Spleen (tissue), 11 donors: Measurements from ENCODE around the gene GOLGA1. TPM values are rescaled to one million over a fixed set of nuclear protein-coding genes. Genes with fewer than 3 reads are reported as not detected.

Experiments
- DNase-seq: peaks from one replicate; pipeline ENCODE4 v3.0.0-alpha.2; 2020
- H3K27ac ChIP-seq, 8 donors: fragments of 200-600 bp; sonication (generic) in 7 of 8; 1 replicate in 4 of 8; 2 replicates in 4 of 8; pipeline versions ENCODE4 v1.5.0 to v1.8.0; 2016 to 2021; ENCODE audit warnings: inconsistent platforms in 4 of 8, mild to moderate bottlenecking in 4 of 8, moderate library complexity in 1 of 8
- H3K27me3 ChIP-seq, 7 donors: fragments of 200-600 bp; sonication (generic) in 6 of 7; replicated peaks in 1 of 7; 1 replicate in 4 of 7; 2 replicates in 3 of 7; pipeline versions ENCODE4 v1.5.0 to v1.8.0; 2016 to 2021; ENCODE audit warnings: inconsistent platforms in 3 of 7, mild to moderate bottlenecking in 1 of 7
- H3K36me3 ChIP-seq, 6 donors: fragments of 200-600 bp; sonication (generic) in 5 of 6; 1 replicate in 4 of 6; 2 replicates in 2 of 6; pipeline versions ENCODE4 v1.5.0 to v1.8.0; 2016 to 2021; ENCODE audit warnings: inconsistent platforms in 2 of 6
- H3K4me1 ChIP-seq, 6 donors: fragments of 200-600 bp; sonication (generic) in 5 of 6; 1 replicate in 3 of 6; 2 replicates in 3 of 6; pipeline versions ENCODE4 v1.5.0 to v1.8.0; 2016 to 2021; ENCODE audit warnings: inconsistent platforms in 3 of 6
- H3K4me3 ChIP-seq, 8 donors: fragments of 200-600 bp; sonication (generic) in 7 of 8; 1 replicate in 4 of 8; 2 replicates in 4 of 8; pipeline versions ENCODE4 v1.5.0 to v1.8.0; 2016 to 2021; ENCODE audit warnings: inconsistent platforms in 4 of 8, mild to moderate bottlenecking in 4 of 8, moderate library complexity in 2 of 8
- H3K9me3 ChIP-seq, 8 donors: fragments of 200-600 bp; sonication (generic) in 7 of 8; 1 replicate in 4 of 8; 2 replicates in 4 of 8; pipeline versions ENCODE4 v1.5.0 to v1.8.0; 2016 to 2021; ENCODE audit warnings: inconsistent platforms in 4 of 8
- POLR2A ChIP-seq, 3 donors: fragments of 450-650 bp; IDR thresholded peaks; one replicate each; pipeline ENCODE4 v1.5.1; 2017; ENCODE audit warnings: antibody characterized with exemption in 3 of 3, mild to moderate bottlenecking in 1 of 3
- POLR2AphosphoS5 ChIP-seq, 3 donors: sonication (generic); formaldehyde crosslinking; IDR thresholded peaks; one replicate each; pipeline ENCODE4 v1.5.1; 2017; ENCODE audit warnings: antibody characterized with exemption in 3 of 3
- WGBS, 5 donors: extraction: QIAGEN DNeasy Blood & Tissue Kit in 3 of 5; methylation state at CpG; one replicate each; pipeline versions ENCODE4 v1.1.5 to v1.1.7; 2013 to 2018; 5-methylcytosine and 5-hydroxymethylcytosine counted together
- intact Hi-C: fragments of 100-400 bp; cut with DNase I; formaldehyde crosslinking; loops from one replicate; pipeline ENCODE4 v1.15.0; 2023; ENCODE audit warnings: low total_unique reads
- polyA plus RNA-seq, 3 donors: library from polyadenylated mRNA; stranded (reverse); fragments of 200-250 nt; gene quantifications; one replicate each; pipeline ENCODE4 v1.2.1, GENCODE V29; 2013
- total RNA-seq, 7 donors: library from RNA; depleted of rRNA in 3 of 7; stranded (reverse); fragments of >200 nt in 3 of 7; fragmentation: NEBNext Ultra II Directional in 4 of 7; extraction: Animal tissue kit (Norgen Biotek cat#: 25700) in 4 of 7; gene quantifications; one replicate each; pipeline versions ENCODE4 v1.1.0 to v1.2.1, GENCODE V29; 2016 to 2021
- TF ChIP-seq, protein P1 (sequence below), 11 experiments: fragments of 200-600 bp in 7 of 11; fragments of 450-650 bp in 4 of 11; sonication (generic) in 4 of 11; IDR thresholded peaks in 8 of 11; conservative IDR thresholded peaks in 3 of 11; 1 replicate in 7 of 11; 2 replicates in 4 of 11; pipeline versions ENCODE4 v1.4.0 to v1.8.0; 2016 to 2021; ENCODE audit warnings: antibody characterized with exemption in 11 of 11, inconsistent platforms in 4 of 11, mild to moderate bottlenecking in 1 of 11
- donor health status: healthy with polysubstance abuse.
- donor health status: DM: no; HTN: no; CAD: no; lungs with moderate emphysema.
- donor health status: DM: no; HTN: no; CAD: no.
- donor health status: Bipolar disorder and iron deficiency.
- donor health status: healthy.
- donor health status: DM: no; HTN: no; CAD: no.
- donor health status: DM: yes; HTN: yes; CAD: no.

Gene GOLGA1
- total and polyA plus RNA-seq, 10 donors: 4.7 to 30.5 (median 22.9) TPM

GRCh38 chr9:124954255-124954654, 13.4 kb upstream of the GOLGA1 start:
- Histone ChIP-seq H3K27ac (no peak overlapping the region), H3K27me3 (no peaks in the 10 kb centered on the region), H3K9me3 (no peaks in the 10 kb centered on the region), H3K36me3 (peaks cover 0 to 5% (median 0%) of the 10 kb centered on the region in 6 donors), H3K4me1 (peaks cover 0 to 16% (median 0%) of the 10 kb centered on the region in 6 donors), H3K4me3 (no peak overlapping the region)
- TF ChIP-seq POLR2AphosphoS5 (IDR thresholded peaks at IDR 0.05) (no peak), POLR2A (IDR thresholded peaks at IDR 0.05) (no peak)
- TF ChIP-seq, protein P1, sequence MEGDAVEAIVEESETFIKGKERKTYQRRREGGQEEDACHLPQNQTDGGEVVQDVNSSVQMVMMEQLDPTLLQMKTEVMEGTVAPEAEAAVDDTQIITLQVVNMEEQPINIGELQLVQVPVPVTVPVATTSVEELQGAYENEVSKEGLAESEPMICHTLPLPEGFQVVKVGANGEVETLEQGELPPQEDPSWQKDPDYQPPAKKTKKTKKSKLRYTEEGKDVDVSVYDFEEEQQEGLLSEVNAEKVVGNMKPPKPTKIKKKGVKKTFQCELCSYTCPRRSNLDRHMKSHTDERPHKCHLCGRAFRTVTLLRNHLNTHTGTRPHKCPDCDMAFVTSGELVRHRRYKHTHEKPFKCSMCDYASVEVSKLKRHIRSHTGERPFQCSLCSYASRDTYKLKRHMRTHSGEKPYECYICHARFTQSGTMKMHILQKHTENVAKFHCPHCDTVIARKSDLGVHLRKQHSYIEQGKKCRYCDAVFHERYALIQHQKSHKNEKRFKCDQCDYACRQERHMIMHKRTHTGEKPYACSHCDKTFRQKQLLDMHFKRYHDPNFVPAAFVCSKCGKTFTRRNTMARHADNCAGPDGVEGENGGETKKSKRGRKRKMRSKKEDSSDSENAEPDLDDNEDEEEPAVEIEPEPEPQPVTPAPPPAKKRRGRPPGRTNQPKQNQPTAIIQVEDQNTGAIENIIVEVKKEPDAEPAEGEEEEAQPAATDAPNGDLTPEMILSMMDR (IDR thresholded peaks at IDR 0.05 in 8 of 11, conservative IDR thresholded peaks at IDR 0.05 in 3 of 11): no peak
- DNase-seq: no peak
- 95 to 100% (median 97%) methylated on average over 1 of the region's 1 CpG for WGBS, 5 donors
- intact Hi-C loops: no loop called here

GRCh38 chr9:124950050-124950718, 9.3 kb upstream of the GOLGA1 start:
- 65 to 79% (median 69%) methylated on average over 3 of the region's 3 CpGs for WGBS, 5 donors
- Histone ChIP-seq H3K4me3 (no peak overlapping the region), H3K36me3 (peaks cover 0 to 5% (median 0%) of the 10 kb centered on the region in 6 donors), H3K9me3 (no peaks in the 10 kb centered on the region), H3K4me1 (peaks cover 0 to 16% (median 0%) of the 10 kb centered on the region in 6 donors), H3K27ac (peak overlapping the region in 2 of 8 donors; percentile 8 to 37), H3K27me3 (no peaks in the 10 kb centered on the region)
- DNase-seq: no peak
- intact Hi-C loops: no loop called here
- TF ChIP-seq POLR2A (IDR thresholded peaks at IDR 0.05): no peak
- no peak for TF ChIP-seq POLR2AphosphoS5 (IDR thresholded peaks at IDR 0.05)
- TF ChIP-seq, protein P1 (IDR thresholded peaks at IDR 0.05 in 8 of 11, conservative IDR thresholded peaks at IDR 0.05 in 3 of 11): no peak

DNA sequence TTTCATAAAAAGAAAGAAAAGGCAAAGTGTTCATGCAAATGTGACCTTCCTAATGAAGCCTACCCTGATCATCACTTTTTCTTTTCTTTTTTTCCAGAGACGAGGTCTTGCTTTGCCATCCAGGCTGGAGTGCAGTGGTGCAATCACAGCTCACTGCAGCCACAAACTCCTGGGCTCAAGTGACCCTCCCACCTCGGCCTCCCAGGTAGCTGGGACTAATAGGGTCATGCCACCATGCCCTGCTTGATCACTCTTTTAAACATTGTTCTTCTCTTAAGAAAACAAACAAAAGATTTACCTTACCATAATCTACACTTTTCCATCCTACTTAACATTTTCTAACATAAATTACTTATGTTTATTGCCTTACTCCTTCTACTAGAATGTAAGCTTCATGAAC, 8.5 kb upstream of the GOLGA1 start:
- no peak overlapping the region for H3K27ac ChIP-seq
- H3K9me3 ChIP-seq: no peaks in the 10 kb centered on the region
- no peak overlapping the region for H3K4me3 ChIP-seq
- peaks cover 0 to 16% (median 0%) of the 10 kb centered on the region in 6 donors for H3K4me1 ChIP-seq
- WGBS, 5 donors: 73 to 97% (median 86%) methylated on average over 2 of the region's 2 CpGs
- no peak for DNase-seq
- H3K36me3 ChIP-seq: peaks cover 0 to 5% (median 0%) of the 10 kb centered on the region in 6 donors
- H3K27me3 ChIP-seq: no peaks in the 10 kb centered on the region
- intact Hi-C loops: loop anchor here (10.0 kb wide), 1 partner anchor 195 kb away; the partner anchor contains the start of gene SCAI
- TF ChIP-seq POLR2AphosphoS5 (IDR thresholded peaks at IDR 0.05): no peak
- TF ChIP-seq, protein P1 (IDR thresholded peaks at IDR 0.05 in 8 of 11, conservative IDR thresholded peaks at IDR 0.05 in 3 of 11): no peak
- TF ChIP-seq POLR2A (IDR thresholded peaks at IDR 0.05): no peak

DNA sequence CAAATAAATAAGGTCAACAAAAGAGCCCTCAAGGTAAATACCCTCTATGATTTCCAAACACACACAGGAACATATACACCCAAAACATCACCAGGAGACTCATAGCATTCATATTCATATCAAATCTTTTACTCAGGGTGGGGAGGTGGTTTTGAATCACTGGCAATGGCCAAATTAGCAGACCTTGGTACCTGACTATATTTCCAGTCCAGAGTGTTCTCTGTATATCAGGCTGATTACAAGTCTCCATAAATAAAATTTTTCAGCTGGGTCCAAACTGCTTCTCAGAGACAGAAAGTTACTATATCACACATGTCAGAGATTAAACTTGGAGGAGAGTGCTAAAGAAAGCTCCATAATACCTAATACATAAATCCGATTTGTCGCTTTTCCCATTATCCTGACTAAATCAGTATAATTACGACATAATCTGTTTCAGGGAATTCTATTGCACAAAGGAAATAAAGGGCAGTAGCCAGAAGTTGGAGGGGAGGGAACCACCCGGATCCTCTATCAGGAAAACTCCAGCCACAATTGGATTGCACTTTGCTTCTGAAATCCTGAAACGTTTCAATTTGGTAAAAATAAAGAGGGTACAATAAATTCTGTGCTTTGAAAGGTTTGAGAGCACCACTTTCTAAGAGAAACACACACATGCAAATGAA, 7.0 kb upstream of the GOLGA1 start:
- Histone ChIP-seq H3K9me3 (no peaks in the 10 kb centered on the region), H3K27me3 (no peaks in the 10 kb centered on the region), H3K27ac (no peak overlapping the region), H3K4me3 (no peak overlapping the region), H3K4me1 (peaks cover 0 to 18% (median 0%) of the 10 kb centered on the region in 6 donors), H3K36me3 (peaks cover 0 to 5% (median 0%) of the 10 kb centered on the region in 6 donors)
- DNase-seq: no peak
- TF ChIP-seq POLR2A (IDR thresholded peaks at IDR 0.05): no peak
- TF ChIP-seq, protein P1 (IDR thresholded peaks at IDR 0.05 in 8 of 11, conservative IDR thresholded peaks at IDR 0.05 in 3 of 11): no peak
- TF ChIP-seq POLR2AphosphoS5 (IDR thresholded peaks at IDR 0.05): no peak
- intact Hi-C loops: loop anchor here (10.0 kb wide), 1 partner anchor 197 kb away; the partner anchor contains the start of gene SCAI
- 80 to 92% (median 82%) methylated on average over 5 of the region's 5 CpGs for WGBS, 5 donors
